ENCODE results near the gene HOXB4.

- no peak for TF ChIP-seq CTCF (IDR thresholded peaks at IDR 0.05)
- TF ChIP-seq POLR2A (IDR thresholded peaks at IDR 0.05), result no peak
- TF ChIP-seq POLR2AphosphoS5 (IDR thresholded peaks at IDR 0.05), result no peak
These were observed 36.0 kb downstream of the HOXB4 start for GRCh38 chr17:48542114-48542656.

Data from prostate gland (tissue), 2 donors.